ENCODE measurements around the gene CMTM8. TPM values are rescaled to one million over a fixed set of nuclear protein-coding genes. Genes with fewer than 3 reads are reported as not detected.
A peak's percentile ranks its signal among the peaks of the same experiment; 100 is the strongest.

Gene CMTM8
- total and polyA plus RNA-seq, 10 of the 15 experiments (the other 5 are each of a cell fraction or from before 2014, with no cell fraction given), result 0.11 to 0.23 TPM; not detected in 8

- TF ChIP-seq, protein P1, sequence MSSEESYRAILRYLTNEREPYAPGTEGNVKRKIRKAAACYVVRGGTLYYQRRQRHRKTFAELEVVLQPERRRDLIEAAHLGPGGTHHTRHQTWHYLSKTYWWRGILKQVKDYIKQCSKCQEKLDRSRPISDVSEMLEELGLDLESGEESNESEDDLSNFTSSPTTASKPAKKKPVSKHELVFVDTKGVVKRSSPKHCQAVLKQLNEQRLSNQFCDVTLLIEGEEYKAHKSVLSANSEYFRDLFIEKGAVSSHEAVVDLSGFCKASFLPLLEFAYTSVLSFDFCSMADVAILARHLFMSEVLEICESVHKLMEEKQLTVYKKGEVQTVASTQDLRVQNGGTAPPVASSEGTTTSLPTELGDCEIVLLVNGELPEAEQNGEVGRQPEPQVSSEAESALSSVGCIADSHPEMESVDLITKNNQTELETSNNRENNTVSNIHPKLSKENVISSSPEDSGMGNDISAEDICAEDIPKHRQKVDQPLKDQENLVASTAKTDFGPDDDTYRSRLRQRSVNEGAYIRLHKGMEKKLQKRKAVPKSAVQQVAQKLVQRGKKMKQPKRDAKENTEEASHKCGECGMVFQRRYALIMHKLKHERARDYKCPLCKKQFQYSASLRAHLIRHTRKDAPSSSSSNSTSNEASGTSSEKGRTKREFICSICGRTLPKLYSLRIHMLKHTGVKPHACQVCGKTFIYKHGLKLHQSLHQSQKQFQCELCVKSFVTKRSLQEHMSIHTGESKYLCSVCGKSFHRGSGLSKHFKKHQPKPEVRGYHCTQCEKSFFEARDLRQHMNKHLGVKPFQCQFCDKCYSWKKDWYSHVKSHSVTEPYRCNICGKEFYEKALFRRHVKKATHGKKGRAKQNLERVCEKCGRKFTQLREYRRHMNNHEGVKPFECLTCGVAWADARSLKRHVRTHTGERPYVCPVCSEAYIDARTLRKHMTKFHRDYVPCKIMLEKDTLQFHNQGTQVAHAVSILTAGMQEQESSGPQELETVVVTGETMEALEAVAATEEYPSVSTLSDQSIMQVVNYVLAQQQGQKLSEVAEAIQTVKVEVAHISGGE (CRISPR knock-in tag; IDR thresholded peaks at IDR 0.05), result no peak
- TF ChIP-seq SP1 (IDR thresholded peaks at IDR 0.05; ENCODE audit: low read depth, low read length) (no peak), SIX5 (IDR thresholded peaks at IDR 0.05; ENCODE audit: low read depth, low read length, severe bottlenecking) (no peak), RAD21 (IDR thresholded peaks at IDR 0.05; ENCODE audit: insufficient read depth, low read depth, low read length) (no peak), KDM1A (IDR thresholded peaks at IDR 0.05; ENCODE audit: borderline replicate concordance) (no peak), ATF2 (IDR thresholded peaks at IDR 0.05; ENCODE audit: low read length) (no peak)
Observed at GRCh38 chr3:32197991-32198390, 40.5 kb upstream of the CMTM8 start (continued).

DNA sequence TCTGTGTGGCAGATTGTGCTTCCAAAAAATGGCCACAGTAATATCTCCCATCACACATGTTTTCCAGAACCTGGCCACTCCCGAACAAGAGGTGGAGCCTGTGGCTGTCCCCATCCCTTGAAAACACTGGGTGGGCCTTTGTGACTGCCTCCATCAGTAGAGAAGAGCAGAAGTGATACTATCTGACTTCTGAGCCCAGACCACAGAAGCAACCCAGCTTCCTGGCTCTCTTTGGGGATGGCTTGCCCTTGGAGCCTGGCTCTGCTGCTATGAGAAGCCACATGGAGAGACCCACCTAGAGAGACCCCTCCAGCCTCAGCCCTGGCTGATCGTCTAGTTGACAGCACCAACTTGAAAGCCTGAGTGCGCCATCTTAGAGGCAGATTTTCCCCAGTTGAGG, 39.8 kb upstream of the CMTM8 start:
- TF ChIP-seq SPI1 (IDR thresholded peaks at IDR 0.05; ENCODE audit: borderline replicate concordance, insufficient read depth, low read depth, low read length) (peak; percentile 25; the same call in 1 of the 2 replicates), SMAD5 (IDR thresholded peaks at IDR 0.05; ENCODE audit: low read depth) (no peak)
- RAD21 ChIA-PET (ENCODE audit: unreplicated experiment), result no interaction called here
- H3K9ac ChIP-seq (ENCODE audit: control insufficient read depth, insufficient read depth, low read length), result no peak overlapping the region
- no peak overlapping the region for H3K4me3 ChIP-seq
- CTCF ChIA-PET, result interaction anchor here (2.2 kb wide), 1 partner anchor 22 kb away, joined by 6 read pairs; no protein-coding TSS in a partner anchor
- WGBS (ENCODE audit: insufficient coverage, insufficient replicate concordance, low lambda C conversion rate, missing lambda C conversion rate), result 6% methylated on average over 3 of the region's 3 CpGs
- DNase-seq (ENCODE audit: low read depth, low spot score), result no peak
- no TSS peak for BruUV-seq (replicated peaks)
- SMC1A ChIA-PET (ENCODE audit: uncharacterized antibody, unreplicated experiment), result interaction anchor here (0.6 kb wide), 2 partner anchors 23 to 110 kb away, joined by 3 read pairs; no protein-coding TSS in a partner anchor
- POLR2A ChIA-PET, result no interaction called here
- no peaks in the 10 kb centered on the region for H3K4me1 ChIP-seq (ENCODE audit: control insufficient read depth, insufficient read depth, low read length)
- intact Hi-C loops (cut with micrococcal nuclease; ENCODE audit: unreplicated experiment) (no loop called here), in situ Hi-C loops (cut with MboI) (no loop called here)
- H3K27ac ChIP-seq (ENCODE audit: control insufficient read depth, insufficient read depth), result no peak overlapping the region
- H3K27me3 ChIP-seq (replicated peaks in 1 of 2; ENCODE audit: control insufficient read depth in 2 of 2, insufficient read depth in 2 of 2, low read length in 1 of 2), result no peaks in the 10 kb centered on the region
- H2AFZ ChIP-seq (ENCODE audit: control insufficient read depth, low read depth, low read length), result no peak overlapping the region
- H3K36me3 ChIP-seq (ENCODE audit: control insufficient read depth in 2 of 2, insufficient read depth in 2 of 2, low read length in 1 of 2), result no peaks in the 10 kb centered on the region
- H3K4me2 ChIP-seq (ENCODE audit: control insufficient read depth, insufficient read depth), result no peak overlapping the region
- ATAC-seq, result no peak
- H3K9me3 ChIP-seq (replicated peaks; ENCODE audit: control insufficient read depth, insufficient read depth, low read length), result no peaks in the 10 kb centered on the region
- H4K20me1 ChIP-seq (ENCODE audit: control insufficient read depth, insufficient read depth), result no peaks in the 10 kb centered on the region
- FAIRE-seq, result no peak
- H3K79me2 ChIP-seq (ENCODE audit: control insufficient read depth, insufficient read depth, low read length), result no peaks in the 10 kb centered on the region
